GM23338 (cell line): Measurements from ENCODE around the gene BRINP2. TPM values are rescaled to one million over a fixed set of nuclear protein-coding genes. Genes with fewer than 3 reads are reported as not detected.

Experiments
- ATAC-seq: fragments of 200-7000 bp; cut with Tn5 transposase; 3 replicates; pipeline ENCODE4 v1.9.1; 2020
- DNase-seq: peaks from one replicate; pipeline ENCODE4 v3.0.0-alpha.2; 2015; ENCODE audit warnings: low spot score
- H2AFZ ChIP-seq: fragments of 200-600 bp; sonication (generic); 2 replicates; pipeline ENCODE4 v1.8.0; 2016; ENCODE audit warnings: antibody characterized with exemption, mild to moderate bottlenecking, moderate library complexity
- H3F3A ChIP-seq: fragments of 200-600 bp; sonication (generic); replicated peaks from 2 replicates; pipeline ENCODE4 v1.8.0; 2017; ENCODE audit warnings: antibody characterized with exemption, mixed run types, low read depth
- H3K27ac ChIP-seq: fragments of 200-600 bp; sonication (generic); 2 replicates; pipeline ENCODE4 v1.6.1; 2016; ENCODE audit warnings: low read depth
- H3K27me3 ChIP-seq: fragments of 200-600 bp; sonication (generic); 2 replicates; pipeline ENCODE4 v1.8.0; 2016; ENCODE audit warnings: mild to moderate bottlenecking, mixed run types, moderate library complexity; ENCODE audit not compliant: insufficient read depth
- H3K36me3 ChIP-seq: fragments of 200-600 bp; sonication (generic); 2 replicates; pipeline ENCODE4 v1.8.0; 2016; ENCODE audit warnings: mild to moderate bottlenecking; ENCODE audit not compliant: insufficient read depth
- H3K4me1 ChIP-seq: fragments of 200-600 bp; sonication (generic); 2 replicates; pipeline ENCODE4 v1.8.0; 2016; ENCODE audit warnings: mild to moderate bottlenecking, moderate library complexity; ENCODE audit not compliant: insufficient read depth
- H3K4me2 ChIP-seq: fragments of 200-600 bp; sonication (generic); 2 replicates; pipeline ENCODE4 v1.7.1; 2017; ENCODE audit warnings: mixed run types
- H3K4me3 ChIP-seq: fragments of 200-600 bp; sonication (generic); 2 replicates; pipeline ENCODE4 v1.6.1; 2016; ENCODE audit warnings: mixed run types
- H3K79me2 ChIP-seq: fragments of 200-600 bp; sonication (generic); replicated peaks from 2 replicates; pipeline ENCODE4 v1.8.0; 2017; ENCODE audit warnings: mild to moderate bottlenecking; ENCODE audit not compliant: insufficient read depth
- H3K9me2 ChIP-seq: fragments of 200-600 bp; sonication (generic); 2 replicates; pipeline ENCODE4 v1.8.0; 2017; ENCODE audit not compliant: insufficient read depth
- H4K20me1 ChIP-seq: fragments of 200-600 bp; sonication (generic); replicated peaks from 2 replicates; pipeline ENCODE4 v1.8.0; 2017; ENCODE audit warnings: mild to moderate bottlenecking; ENCODE audit not compliant: insufficient read depth
- H3K27ac Mint-ChIP-seq: 2 replicates; pipeline ENCODE4 v1.8.0; 2020; ENCODE audit warnings: inconsistent platforms, mild to moderate bottlenecking, moderate library complexity, mixed read lengths
- H3K27me3 Mint-ChIP-seq: 3 replicates; pipeline ENCODE4 v1.8.0; 2022; ENCODE audit warnings: low read depth, mild to moderate bottlenecking, moderate library complexity, mixed read lengths, inconsistent platforms; ENCODE audit not compliant: insufficient read depth, poor library complexity
- H3K36me3 Mint-ChIP-seq: 3 replicates; pipeline ENCODE4 v1.8.0; 2021; ENCODE audit warnings: low read depth, mild to moderate bottlenecking, inconsistent platforms, moderate library complexity, mixed read lengths
- H3K4me1 Mint-ChIP-seq: 3 replicates; pipeline ENCODE4 v1.8.0; 2020; ENCODE audit warnings: mild to moderate bottlenecking, inconsistent platforms, mixed read lengths
- H3K4me3 Mint-ChIP-seq: 3 replicates; pipeline ENCODE4 v1.8.0; 2021; ENCODE audit warnings: moderate library complexity, mild to moderate bottlenecking, inconsistent platforms, mixed read lengths
- H3K9me3 Mint-ChIP-seq: 3 replicates; pipeline ENCODE4 v1.8.0; 2020; ENCODE audit warnings: moderate library complexity, mild to moderate bottlenecking, inconsistent platforms, mixed read lengths
- CTCF ChIP-seq, 2 experiments: fragments of 200-600 bp in 1 of 2; sonication (generic) in 1 of 2; conservative IDR thresholded peaks; 2 replicates each; pipeline versions ENCODE4 v1.5.1 to v1.6.1; 2016 to 2017; ENCODE audit warnings: antibody characterized with exemption in 2 of 2, low read depth in 2 of 2, mild to moderate bottlenecking in 2 of 2, moderate library complexity in 1 of 2
- EZH2 ChIP-seq: fragments of 200-600 bp; sonication (generic); IDR thresholded peaks from one replicate; pipeline ENCODE4 v1.8.0; 2017; ENCODE audit warnings: antibody characterized with exemption, mild to moderate bottlenecking, low read depth; ENCODE audit not compliant: unreplicated experiment
- NANOG ChIP-seq: IDR thresholded peaks from 2 replicates; pipeline ENCODE4 v1.6.1; 2016; ENCODE audit warnings: antibody characterized with exemption, borderline replicate concordance
- POLR2AphosphoS5 ChIP-seq: IDR thresholded peaks from 2 replicates; pipeline ENCODE4 v1.6.1; 2016; ENCODE audit warnings: antibody characterized with exemption, low read depth
- REST ChIP-seq: IDR thresholded peaks from one replicate; pipeline ENCODE4 v1.6.1; 2018; ENCODE audit warnings: antibody characterized with exemption; ENCODE audit not compliant: unreplicated experiment
- STAT1 ChIP-seq: IDR thresholded peaks from one replicate; pipeline ENCODE4 v1.6.1; 2016; ENCODE audit warnings: antibody characterized with exemption; ENCODE audit not compliant: unreplicated experiment
- ZNF114 ChIP-seq: fragments of 250-450 bp; sonication (Bioruptor Pico); IDR thresholded peaks from 2 replicates; pipeline ENCODE4 v1.5.0; 2020; ENCODE audit warnings: mild to moderate bottlenecking, moderate library complexity
- ZNF331 ChIP-seq: fragments of 250-450 bp; sonication (Bioruptor Pico); IDR thresholded peaks from 2 replicates; pipeline ENCODE4 v1.5.0; 2020; ENCODE audit warnings: low read depth, mild to moderate bottlenecking, moderate library complexity
- ZNF462 ChIP-seq: fragments of 250-450 bp; sonication (Bioruptor Pico); IDR thresholded peaks from 2 replicates; pipeline ENCODE4 v1.5.0; 2020; ENCODE audit warnings: mild to moderate bottlenecking, moderate library complexity
- polyA plus RNA-seq: library from polyadenylated mRNA; unstranded; fragments of >200 nt; fragmentation: Nextera tagmentation; extraction: Ambion mirVana; gene quantifications from 2 replicates; pipeline ENCODE4 v1.2.1, GENCODE V29; 2016
- total RNA-seq: library from RNA; depleted of rRNA; stranded (reverse); fragments of >200 nt; shearing (Covaris generic); gene quantifications from 2 replicates; pipeline ENCODE4 v1.2.3, GENCODE V29; 2014

BRINP2 gene
- total and polyA plus RNA-seq, 2 experiments from 2014 or later = 0.10 to 0.52 TPM

GRCh38 chr1:177146499-177146898 lies 24.3 kb upstream of the BRINP2 start:
- no peak overlapping the region for H3K4me2 ChIP-seq
- no peaks in the 10 kb centered on the region for H3K79me2 ChIP-seq
- Mint-ChIP-seq H3K36me3 (no peaks in the 10 kb centered on the region), H3K4me1 (peaks cover 25% of the 10 kb centered on the region), H3K27me3 (no peaks in the 10 kb centered on the region), H3K27ac (no peak overlapping the region), H3K9me3 (no peaks in the 10 kb centered on the region), H3K4me3 (no peak overlapping the region)
- H3K4me1 ChIP-seq = peaks cover 18% of the 10 kb centered on the region
- no peaks in the 10 kb centered on the region for H3K36me3 ChIP-seq
- H3F3A ChIP-seq = no peaks in the 10 kb centered on the region
- TF ChIP-seq REST (no peak), STAT1 (no peak), ZNF114 (CRISPR knock-in tag) (no peak), CTCF (conservative IDR thresholded peaks at IDR 0.05; ENCODE audit: low read depth in 2 of 2) (no peak), EZH2 (no peak), ZNF462 (CRISPR knock-in tag) (no peak), ZNF331 (CRISPR knock-in tag) (no peak), POLR2AphosphoS5 (no peak), NANOG (no peak)
- H2AFZ ChIP-seq = no peak overlapping the region
- no peak overlapping the region for H3K4me3 ChIP-seq
- no peaks in the 10 kb centered on the region for H3K27me3 ChIP-seq
- H4K20me1 ChIP-seq = no peaks in the 10 kb centered on the region
- no peak overlapping the region for H3K27ac ChIP-seq
- ATAC-seq = no peak
- no peak for DNase-seq
- H3K9me2 ChIP-seq = 0 out of 2 replicates have a peak, but pooled peaks cover 5% of the 10 kb centered on the region
